K562 (cell line): ENCODE measurements around the gene DAB1. TPM values are rescaled to one million over a fixed set of nuclear protein-coding genes. Genes with fewer than 3 reads are reported as not detected.

ENCODE experiments used
- ATAC-seq: fragments of 200-7000 bp; cut with Tn5 transposase; 3 replicates; pipeline ENCODE4 v1.9.1; 2020; ENCODE audit warnings: moderate library complexity
- BruUV-seq: library from RNA; stranded (reverse); fragments of 400-500 nt; replicated peaks from 2 replicates; lab custom pipeline; 2021; lab: Mats Ljungman, UMichigan
- CTCF ChIA-PET: fragments of 300-600 bp; formaldehyde crosslinking; extraction: SDS; loops from one replicate; lab custom pipeline; 2021; ENCODE audit warnings: low intra/inter-chr PET ratio; lab: Yijun Ruan, JAX
- POLR2A ChIA-PET: fragments of 300-600, 350-650 bp; sonication (Branson Sonifier 250); formaldehyde crosslinking; extraction: SDS; loops from one replicate; lab custom pipeline; 2021; ENCODE audit warnings: antibody characterized with exemption, inconsistent platforms; lab: Yijun Ruan, JAX
- DNase-seq, 4 experiments: peaks; one replicate each; pipeline versions ENCODE4 v3.0.0 to v3.0.0-alpha.2; 2011 to 2018; ENCODE audit warnings: low spot score in 3 of 4, mixed read lengths in 3 of 4; ENCODE audit errors: extremely low read depth in 1 of 4
- FAIRE-seq: peaks from 2 replicates; lab custom pipeline; 2011; peaks lifted over from hg19 to GRCh38; lab: Jason Lieb, UNC
- H2AFZ ChIP-seq: 2 replicates; pipeline ENCODE4 v1.6.0; 2011; ENCODE audit warnings: low read depth, low read length, control low read depth, inconsistent platforms
- H3K27ac ChIP-seq: fragments of 200-600 bp; 3 replicates; pipeline ENCODE4 v1.8.0; 2011; ENCODE audit warnings: low read depth, mild to moderate bottlenecking, control low read depth, inconsistent platforms, low read length, moderate library complexity, mixed read lengths; ENCODE audit errors: extremely low read depth
- H3K27me3 ChIP-seq, 2 experiments: fragments of 300-600 bp in 1 of 2; 2 replicates in 1 of 2; 3 replicates in 1 of 2; pipeline versions ENCODE4 v1.6.0 to v1.8.0; 2011; ENCODE audit warnings: inconsistent platforms in 2 of 2, low read length in 2 of 2, mild to moderate bottlenecking in 1 of 2, mixed read lengths in 1 of 2, moderate library complexity in 1 of 2; ENCODE audit not compliant: control insufficient read depth in 2 of 2, insufficient read depth in 2 of 2
- H3K36me3 ChIP-seq: fragments of 300-600 bp; 3 replicates; pipeline ENCODE4 v1.8.0; 2011; ENCODE audit warnings: mild to moderate bottlenecking, low read length, inconsistent platforms; ENCODE audit not compliant: control insufficient read depth, insufficient read depth
- H3K4me1 ChIP-seq, 2 experiments: fragments of 200-600 bp in 1 of 2; replicated peaks in 1 of 2; 2 replicates in 1 of 2; 3 replicates in 1 of 2; pipeline versions ENCODE4 v1.5.1 to v1.8.0; 2011; ENCODE audit warnings: inconsistent platforms in 2 of 2, low read length in 2 of 2, mild to moderate bottlenecking in 1 of 2, mixed read lengths in 1 of 2, moderate library complexity in 1 of 2; ENCODE audit not compliant: control insufficient read depth in 2 of 2, insufficient read depth in 2 of 2
- H3K4me2 ChIP-seq: 2 replicates; pipeline ENCODE4 v1.6.1; 2011; ENCODE audit warnings: low read length, control low read depth, inconsistent platforms, mixed read lengths; ENCODE audit not compliant: insufficient read depth
- H3K4me3 ChIP-seq: fragments of 200-600 bp; sonication (generic), shearing (Covaris generic); 2 replicates; pipeline ENCODE4 v1.5.1; 2016; ENCODE audit warnings: control low read depth, inconsistent platforms
- H3K79me2 ChIP-seq: fragments of 200-600 bp; 3 replicates; pipeline ENCODE4 v1.8.0; 2011; ENCODE audit warnings: low read length, inconsistent platforms; ENCODE audit not compliant: control insufficient read depth, insufficient read depth
- H3K9ac ChIP-seq, 2 experiments: 2 replicates each; pipeline versions ENCODE4 v1.6.0 to v1.6.1; 2011; ENCODE audit warnings: low read depth in 2 of 2, low read length in 2 of 2, control low read depth in 1 of 2, inconsistent platforms in 1 of 2, mild to moderate bottlenecking in 1 of 2, mixed read lengths in 1 of 2; ENCODE audit not compliant: insufficient read depth in 1 of 2
- H3K9me1 ChIP-seq: one replicate; pipeline ENCODE4 v1.6.0; 2011; ENCODE audit warnings: inconsistent platforms, mild to moderate bottlenecking, low read length, moderate library complexity; ENCODE audit not compliant: control insufficient read depth, insufficient read depth
- H3K9me3 ChIP-seq: replicated peaks from 2 replicates; pipeline ENCODE4 v1.5.1; 2011; ENCODE audit warnings: low read depth, low read length, inconsistent platforms; ENCODE audit not compliant: control insufficient read depth, insufficient read depth
- H4K20me1 ChIP-seq: replicated peaks from 2 replicates; pipeline ENCODE4 v1.6.1; 2011; ENCODE audit warnings: low read length, inconsistent platforms, mixed read lengths; ENCODE audit not compliant: control insufficient read depth, insufficient read depth
- SREBF1 ChIP-seq: fragments of 150-350 bp; IDR thresholded peaks from 2 replicates; pipeline ENCODE4 v1.6.1; 2014; ENCODE audit warnings: antibody characterized with exemption, low read depth, low read length, borderline replicate concordance
- TARDBP ChIP-seq: fragments of 450-650 bp; IDR thresholded peaks from 2 replicates; pipeline ENCODE4 v1.6.1; 2016
- WGBS: fragments of 100-300 bp; shearing (Covaris generic); methylation state at CpG from one replicate; pipeline ENCODE4 v1.1.6; 2016; ENCODE audit warnings: low coverage, mixed read lengths; ENCODE audit not compliant: insufficient coverage; ENCODE audit errors: missing lambda C conversion rate; 5-methylcytosine and 5-hydroxymethylcytosine counted together
- in situ Hi-C: fragments of 300-500 bp; cut with MboI; formaldehyde crosslinking; loops from 4 replicates; pipeline ENCODE4 v1.15.0; 2018; ENCODE audit warnings: inconsistent platforms, mixed read lengths
- intact Hi-C: fragments of 100-400 bp; cut with micrococcal nuclease; formaldehyde crosslinking; loops from 2 replicates; pipeline ENCODE4 v1.14.2; 2022
- polyA plus RNA-seq, 8 experiments: library from polyadenylated mRNA; depleted of rRNA in 4 of 8; stranded (reverse) in 5 of 8; unstranded in 3 of 8; fragments of >200 nt; fragmentation: Nextera tagmentation in 2 of 8; fragmentation: Illumina TruSeq in 1 of 8; extraction: Ambion mirVana in 2 of 8; extraction: Trizol in 1 of 8; gene quantifications; 2 replicates each; pipeline versions ENCODE4 v1.2.1 to v1.2.3, GENCODE V29; 2011 to 2014; ENCODE audit warnings: inconsistent platforms in 1 of 8, missing spikeins in 1 of 8
- total RNA-seq, 7 experiments: library from RNA; depleted of rRNA in 6 of 7; stranded (reverse); fragments of >200 nt in 6 of 7; fragmentation: Illumina TruSeq in 2 of 7; extraction: Trizol in 2 of 7; gene quantifications; 2 replicates each; pipeline versions ENCODE4 v1.2.1 to v1.2.3, GENCODE V29; 2011 to 2021; ENCODE audit warnings: low replicate concordance in 1 of 7
- TF ChIP-seq, protein P1 (sequence below), 2 experiments: fragments of 200-800 bp in 1 of 2; sonication (Bioruptor generic) in 1 of 2; sonication (generic) in 1 of 2; formaldehyde crosslinking in 1 of 2; IDR thresholded peaks in 1 of 2; conservative IDR thresholded peaks in 1 of 2; 2 replicates each; pipeline versions ENCODE4 v1.5.0 to v1.6.1; 2016 to 2020; ENCODE audit warnings: missing compliant biosample characterization in 1 of 2, missing genetic modification characterization in 1 of 2, missing genetic modification reagents in 1 of 2

The DAB1 gene
- total and polyA plus RNA-seq, 9 of the 15 experiments (the other 6 are each of a cell fraction or from before 2014, with no cell fraction given), result not detected

DNA sequence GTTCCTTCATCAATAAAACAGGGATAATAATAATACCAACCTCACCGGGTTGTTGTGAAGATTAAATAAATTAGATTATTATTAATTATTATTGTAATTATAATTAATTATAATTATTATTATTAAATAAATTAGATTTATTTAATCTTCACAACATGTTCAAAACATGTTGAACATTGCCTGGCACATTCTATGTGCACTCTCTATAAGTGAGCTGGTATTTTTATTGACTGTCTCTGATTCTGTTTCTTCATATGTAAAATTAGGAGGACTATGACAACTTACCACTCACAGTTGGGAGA lies 457.2 kb downstream of the DAB1 start:
- ATAC-seq (no peak), DNase-seq (no peak), FAIRE-seq (no peak)
- Histone ChIP-seq H2AFZ (no peak overlapping the region), H3K4me1 (no peaks in the 10 kb centered on the region), H3K4me2 (no peak overlapping the region), H3K27ac (no peak overlapping the region), H3K9me3 (no peaks in the 10 kb centered on the region), H3K9ac (no peak overlapping the region), H3K9me1 (no peaks in the 10 kb centered on the region), H3K27me3 (0 out of 5 replicates have a peak, but pooled peaks cover 0 to 3% of the 10 kb centered on the region in 2 experiments), H3K79me2 (no peaks in the 10 kb centered on the region), H3K36me3 (no peaks in the 10 kb centered on the region), H4K20me1 (no peaks in the 10 kb centered on the region), H3K4me3 (no peak overlapping the region)
- intact Hi-C loops, result no loop called here
- CTCF ChIA-PET, result no interaction called here
- WGBS, result 0% methylated on average over 1 of the region's 1 CpG
- in situ Hi-C loops, result loop anchor here (10.0 kb wide), 1 partner anchor 142 kb away; no protein-coding TSS in a partner anchor
- POLR2A ChIA-PET, result interaction anchor here (0.7 to 0.9 kb wide), 2 partner anchors 25 to 33 kb away, joined by 3 to 4 read pairs; no protein-coding TSS in a partner anchor
- TF ChIP-seq, protein P1, sequence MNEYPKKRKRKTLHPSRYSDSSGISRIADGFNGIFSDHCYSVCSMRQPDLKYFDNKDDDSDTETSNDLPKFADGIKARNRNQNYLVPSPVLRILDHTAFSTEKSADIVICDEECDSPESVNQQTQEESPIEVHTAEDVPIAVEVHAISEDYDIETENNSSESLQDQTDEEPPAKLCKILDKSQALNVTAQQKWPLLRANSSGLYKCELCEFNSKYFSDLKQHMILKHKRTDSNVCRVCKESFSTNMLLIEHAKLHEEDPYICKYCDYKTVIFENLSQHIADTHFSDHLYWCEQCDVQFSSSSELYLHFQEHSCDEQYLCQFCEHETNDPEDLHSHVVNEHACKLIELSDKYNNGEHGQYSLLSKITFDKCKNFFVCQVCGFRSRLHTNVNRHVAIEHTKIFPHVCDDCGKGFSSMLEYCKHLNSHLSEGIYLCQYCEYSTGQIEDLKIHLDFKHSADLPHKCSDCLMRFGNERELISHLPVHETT (CRISPR knock-in tag; conservative IDR thresholded peaks at IDR 0.05 in 1 of 2, IDR thresholded peaks at IDR 0.05 in 1 of 2), result no peak
- TF ChIP-seq TARDBP, result no peak
- no peak for TF ChIP-seq SREBF1
- BruUV-seq, result no TSS peak
